ENCODE data around the gene KLHL40. TPM values are rescaled to one million over a fixed set of nuclear protein-coding genes. Genes with fewer than 3 reads are reported as not detected.

The KLHL40 gene
- total and polyA plus RNA-seq, 2 donors, result 0.06 to 3.5 TPM

DNA sequence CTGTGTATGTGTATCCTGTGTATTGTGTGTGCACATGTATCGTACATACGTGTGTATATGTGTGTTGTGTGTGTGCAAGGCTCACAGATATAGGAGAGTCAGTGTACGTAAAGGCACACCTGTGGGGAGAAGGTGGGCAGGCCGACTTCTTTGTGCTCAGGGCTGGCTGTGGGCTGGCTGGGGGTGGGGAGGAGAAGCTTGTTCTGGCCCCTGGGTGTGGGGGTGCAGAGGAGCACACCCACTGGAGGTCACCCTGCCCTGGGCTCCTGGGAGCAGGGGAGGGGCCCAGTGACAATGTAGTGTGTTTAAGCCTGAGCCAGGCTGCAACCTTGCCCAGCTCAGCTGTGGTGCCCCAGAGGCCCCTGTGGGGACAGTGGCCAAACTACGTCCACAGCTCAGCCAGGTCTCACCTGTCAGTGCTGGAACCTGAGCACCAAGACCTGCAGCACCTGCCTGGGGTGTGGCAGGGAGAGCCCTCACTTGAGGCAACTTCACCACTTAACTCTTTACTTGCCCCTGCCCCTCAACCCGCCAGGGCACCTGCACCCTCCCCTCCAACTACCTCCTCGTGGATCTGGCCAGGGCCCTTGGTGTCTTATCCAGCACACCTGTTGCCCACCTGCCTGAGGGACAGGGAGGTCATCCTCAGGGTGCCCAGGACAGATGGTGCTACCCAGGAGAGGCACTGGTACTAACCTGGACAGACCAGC lies 19.9 kb downstream of the KLHL40 start:
- H3K4me3 ChIP-seq (ENCODE audit: low read depth, low read length), result no peak overlapping the region
- DNase-seq (ENCODE audit: extremely low spot score), result no peak
- 84% methylated on average over 7 of the region's 7 CpGs for WGBS
- no peaks in the 10 kb centered on the region for H3K36me3 ChIP-seq (ENCODE audit: insufficient read depth)
- no peaks in the 10 kb centered on the region for H3K4me1 ChIP-seq (ENCODE audit: insufficient read depth)
- no peak overlapping the region for H3K27ac ChIP-seq (ENCODE audit: low read depth)

DNA sequence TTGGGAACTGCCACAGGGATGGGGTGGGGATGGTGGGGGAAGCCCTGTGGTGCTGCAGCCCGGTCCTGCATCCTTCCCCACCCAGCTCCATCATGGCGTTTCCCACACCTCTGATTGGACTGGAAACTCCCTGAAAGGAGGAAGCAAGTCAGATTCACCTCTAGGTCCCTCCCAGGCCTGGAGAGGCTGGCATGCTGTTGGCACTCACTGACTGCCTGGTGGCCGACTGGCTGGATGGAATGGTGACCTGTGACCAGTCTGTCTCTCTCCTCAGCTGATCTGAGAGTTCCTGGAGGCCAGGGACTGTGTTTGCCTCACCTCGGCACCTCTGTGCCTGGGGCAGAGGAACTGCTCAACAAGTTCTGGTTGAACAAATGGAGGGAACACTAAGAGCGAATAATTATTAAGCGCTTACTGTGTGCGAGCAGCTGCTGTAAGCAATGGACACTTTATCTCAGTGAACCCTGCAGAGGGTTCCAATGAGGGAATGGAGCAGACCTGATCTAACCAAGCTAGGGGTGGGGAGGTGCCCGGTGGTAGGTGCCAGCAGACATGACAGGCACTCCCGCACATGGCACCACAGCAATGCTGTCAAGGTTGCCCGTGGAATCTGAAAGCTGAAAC lies 20.7 kb downstream of the KLHL40 start:
- Histone ChIP-seq H3K4me1 (ENCODE audit: insufficient read depth) (no peaks in the 10 kb centered on the region), H3K27ac (ENCODE audit: low read depth) (no peak overlapping the region), H3K36me3 (ENCODE audit: insufficient read depth) (no peaks in the 10 kb centered on the region), H3K4me3 (ENCODE audit: low read depth, low read length) (no peak overlapping the region)
- no peak for DNase-seq (ENCODE audit: extremely low spot score)
- WGBS, result 83% methylated on average over 10 of the region's 10 CpGs

DNA sequence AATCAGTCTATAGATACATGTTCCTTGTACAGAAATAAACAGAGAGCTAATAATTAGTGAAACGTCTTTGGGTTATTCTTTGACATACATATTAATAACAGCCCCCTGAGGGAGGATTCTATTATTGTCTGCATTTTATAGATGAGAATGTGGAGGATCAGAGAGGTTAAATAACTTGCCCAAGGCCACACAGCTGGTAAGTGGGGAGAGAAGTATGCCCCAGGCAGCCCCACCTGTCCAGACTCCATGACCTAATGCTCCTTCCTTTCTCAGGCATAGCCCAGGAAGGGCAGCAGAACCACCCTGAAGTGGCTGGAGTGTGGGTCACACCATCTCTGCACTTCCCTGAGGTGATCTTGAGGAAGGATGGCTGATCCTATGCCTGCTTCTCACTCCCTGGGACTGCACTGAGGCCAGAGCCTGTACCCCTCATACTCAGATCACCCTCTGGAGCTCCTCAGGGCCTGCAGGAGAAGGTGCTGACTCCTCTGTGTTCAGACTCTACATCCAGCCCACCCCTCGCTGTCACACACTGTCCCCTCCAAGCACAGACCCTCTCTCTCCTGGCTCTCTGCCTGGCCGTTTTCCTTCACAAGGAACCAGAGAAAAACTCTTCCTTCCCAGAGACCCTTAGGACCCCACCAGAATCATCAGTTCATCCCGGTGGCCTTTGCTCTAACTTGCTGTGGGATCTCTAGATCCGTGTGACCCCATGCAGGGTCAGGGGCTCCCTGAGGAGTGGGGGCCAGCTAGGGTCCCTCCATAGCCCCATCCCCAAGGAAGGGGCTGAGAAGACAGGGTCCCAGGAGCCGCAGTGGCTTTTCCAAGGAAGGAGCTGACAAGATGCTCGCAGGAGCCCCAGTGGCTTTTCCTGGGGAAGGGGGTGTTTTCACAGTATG lies 21.6 kb downstream of the KLHL40 start:
- Histone ChIP-seq H3K4me1 (ENCODE audit: insufficient read depth) (no peaks in the 10 kb centered on the region), H3K4me3 (ENCODE audit: low read depth, low read length) (no peak overlapping the region), H3K27ac (ENCODE audit: low read depth) (no peak overlapping the region), H3K36me3 (ENCODE audit: insufficient read depth) (no peaks in the 10 kb centered on the region)
- no peak for DNase-seq (ENCODE audit: extremely low spot score)
- WGBS, result 75% methylated on average over 7 of the region's 7 CpGs

- DNase-seq (ENCODE audit: extremely low spot score), result no peak
- 85% methylated on average over 8 of the region's 8 CpGs for WGBS
Observed at GRCh38 chr3:42707620-42708355, 22.5 kb downstream of the KLHL40 start.

DNA sequence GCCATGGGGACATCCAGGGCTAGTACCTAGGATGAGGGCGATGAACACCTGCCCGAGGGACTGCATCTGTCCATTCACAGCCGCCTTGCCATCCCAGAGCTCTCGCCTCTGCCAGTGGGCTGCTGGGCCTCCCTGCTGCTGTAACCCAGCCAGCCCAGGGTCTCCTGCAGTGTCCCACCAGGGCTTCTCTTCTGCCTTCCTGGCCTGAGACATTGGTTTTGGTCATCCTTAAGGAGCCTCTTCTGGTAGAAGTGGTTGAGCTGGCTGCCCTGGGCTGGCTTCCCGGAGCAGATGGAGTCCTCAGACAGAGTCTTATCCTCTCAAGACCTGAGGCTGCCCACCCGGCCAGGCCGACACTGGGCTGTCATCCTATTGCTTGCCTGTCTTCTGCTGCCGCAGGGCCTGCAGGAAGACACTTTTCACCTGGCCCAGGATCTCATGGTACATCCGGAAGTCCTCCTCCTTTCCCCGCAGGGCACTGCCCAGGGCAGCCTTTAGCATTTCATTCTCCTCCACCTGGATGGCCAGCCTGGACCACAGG lies 23.3 kb downstream of the KLHL40 start:
- Histone ChIP-seq H3K27ac (ENCODE audit: low read depth) (no peak overlapping the region), H3K4me1 (ENCODE audit: insufficient read depth) (no peaks in the 10 kb centered on the region), H3K36me3 (ENCODE audit: insufficient read depth) (no peaks in the 10 kb centered on the region), H3K4me3 (ENCODE audit: low read depth, low read length) (no peak overlapping the region)
- 94% methylated on average over 10 of the region's 10 CpGs for WGBS
- no peak for DNase-seq (ENCODE audit: extremely low spot score)

More at GRCh38 chr3:42707620-42708355, 22.5 kb downstream of the KLHL40 start:
- H3K36me3 ChIP-seq (ENCODE audit: insufficient read depth), result no peaks in the 10 kb centered on the region
- H3K4me1 ChIP-seq (ENCODE audit: insufficient read depth), result no peaks in the 10 kb centered on the region
- no peak overlapping the region for H3K27ac ChIP-seq (ENCODE audit: low read depth)
- no peak overlapping the region for H3K4me3 ChIP-seq (ENCODE audit: low read depth, low read length)

DNA sequence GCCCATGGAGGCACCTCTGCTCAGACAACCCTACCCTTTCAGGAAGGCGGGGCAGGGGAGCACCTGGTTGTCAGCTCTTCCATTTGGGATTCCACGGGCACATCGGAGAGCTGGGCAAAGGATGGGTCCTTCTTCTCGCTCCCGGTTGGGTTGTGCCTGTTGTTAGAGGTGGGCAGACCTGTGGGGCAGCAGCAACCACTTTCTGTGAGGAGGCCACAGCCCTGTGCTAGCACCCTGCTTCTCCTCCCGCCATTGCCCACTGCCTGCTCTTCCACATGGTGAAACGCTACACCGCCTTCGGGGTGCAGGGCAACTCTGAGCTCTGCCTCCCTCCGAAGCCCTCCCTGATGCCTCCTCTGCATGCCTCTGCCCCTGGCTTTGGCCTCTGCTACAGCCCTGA lies 24.3 kb downstream of the KLHL40 start:
- H3K36me3 ChIP-seq (ENCODE audit: insufficient read depth), result no peaks in the 10 kb centered on the region
- no peaks in the 10 kb centered on the region for H3K4me1 ChIP-seq (ENCODE audit: insufficient read depth)
- H3K27ac ChIP-seq (ENCODE audit: low read depth), result no peak overlapping the region
- 92% methylated on average over 10 of the region's 10 CpGs for WGBS
- no peak overlapping the region for H3K4me3 ChIP-seq (ENCODE audit: low read depth, low read length)
- no peak for DNase-seq (ENCODE audit: extremely low spot score)

- no peak overlapping the region for H3K4me3 ChIP-seq (ENCODE audit: low read depth, low read length)
- 78% methylated on average over 7 of the region's 7 CpGs for WGBS
- no peak overlapping the region for H3K27ac ChIP-seq (ENCODE audit: low read depth)
- no peaks in the 10 kb centered on the region for H3K4me1 ChIP-seq (ENCODE audit: insufficient read depth)
- H3K36me3 ChIP-seq (ENCODE audit: insufficient read depth), result no peaks in the 10 kb centered on the region
- no peak for DNase-seq (ENCODE audit: extremely low spot score)
Observed at GRCh38 chr3:42710323-42711021, 25.1 kb downstream of the KLHL40 start.

DNA sequence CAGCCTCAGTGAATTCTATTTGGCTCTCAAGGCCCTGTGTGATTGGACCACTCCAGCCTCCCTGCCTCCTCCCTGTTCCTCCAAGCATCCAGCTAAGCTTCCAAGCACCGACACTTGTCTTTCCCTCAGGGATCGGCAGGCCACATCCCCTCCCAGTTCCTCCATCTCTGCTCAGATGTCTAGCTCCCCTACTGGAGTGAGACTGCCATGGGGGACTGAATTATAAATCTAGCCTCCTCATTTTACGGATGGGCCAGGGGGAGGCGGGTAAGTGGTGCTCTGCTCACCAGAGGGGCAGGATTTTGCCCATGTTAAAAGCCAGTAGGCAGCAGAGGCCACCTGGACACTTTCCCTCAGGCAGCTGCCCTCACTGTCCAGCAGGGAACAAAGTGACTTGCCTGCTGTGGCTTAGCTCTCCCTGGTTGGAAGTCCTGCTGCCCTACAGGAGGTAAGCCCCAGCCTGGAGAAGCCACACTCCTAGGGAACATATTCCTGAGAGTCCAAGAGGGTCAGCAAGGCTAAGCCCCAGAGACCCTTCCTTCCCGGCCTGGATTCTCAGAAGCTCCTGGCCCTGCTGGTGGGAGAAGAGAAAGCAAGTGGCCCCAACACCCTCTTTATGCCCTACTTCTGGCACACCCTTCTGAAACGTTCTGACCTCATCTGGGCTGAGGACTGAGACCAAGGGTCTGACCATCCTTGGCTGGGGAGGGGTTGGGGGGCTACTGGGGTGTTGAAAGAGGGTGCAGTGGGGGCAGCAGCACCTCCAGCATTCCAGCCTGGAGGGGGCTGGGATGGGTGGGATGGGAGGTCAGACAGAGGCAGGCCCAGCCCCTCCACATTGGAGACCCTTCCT lies 26.4 kb downstream of the KLHL40 start:
- WGBS, result 50% methylated on average over 6 of the region's 6 CpGs
- DNase-seq (ENCODE audit: extremely low spot score), result no peak
- Histone ChIP-seq H3K27ac (ENCODE audit: low read depth) (no peak overlapping the region), H3K4me3 (ENCODE audit: low read depth, low read length) (no peak overlapping the region), H3K4me1 (ENCODE audit: insufficient read depth) (no peaks in the 10 kb centered on the region), H3K36me3 (ENCODE audit: insufficient read depth) (no peaks in the 10 kb centered on the region)

GRCh38 chr3:42712344-42712648 lies 27.0 kb downstream of the KLHL40 start:
- no peak for DNase-seq (ENCODE audit: extremely low spot score)
- Histone ChIP-seq H3K36me3 (ENCODE audit: insufficient read depth) (no peaks in the 10 kb centered on the region), H3K4me3 (ENCODE audit: low read depth, low read length) (no peak overlapping the region), H3K27ac (ENCODE audit: low read depth) (no peak overlapping the region), H3K4me1 (ENCODE audit: insufficient read depth) (no peaks in the 10 kb centered on the region)
- WGBS, result 96% methylated on average over 4 of the region's 4 CpGs

GRCh38 chr3:42712688-42713372 lies 27.5 kb downstream of the KLHL40 start:
- Histone ChIP-seq H3K27ac (ENCODE audit: low read depth) (no peak overlapping the region), H3K36me3 (ENCODE audit: insufficient read depth) (no peaks in the 10 kb centered on the region), H3K4me1 (ENCODE audit: insufficient read depth) (no peaks in the 10 kb centered on the region), H3K4me3 (ENCODE audit: low read depth, low read length) (no peak overlapping the region)
- 74% methylated on average over 5 of the region's 5 CpGs for WGBS
- DNase-seq (ENCODE audit: extremely low spot score), result no peak

- WGBS, result 82% methylated on average over 2 of the region's 2 CpGs
- Histone ChIP-seq H3K4me1 (ENCODE audit: insufficient read depth) (no peaks in the 10 kb centered on the region), H3K27ac (ENCODE audit: low read depth) (no peak overlapping the region), H3K36me3 (ENCODE audit: insufficient read depth) (no peaks in the 10 kb centered on the region), H3K4me3 (ENCODE audit: low read depth, low read length) (no peak overlapping the region)
- no peak for DNase-seq (ENCODE audit: extremely low spot score)
Observed at GRCh38 chr3:42713747-42714146, 28.4 kb downstream of the KLHL40 start.
